Measurements from ENCODE around the gene RNASEH2B.

GRCh38 chr13:50970956-50971355 is 61.4 kb downstream of the RNASEH2B start:
- TF ChIP-seq, protein P1, sequence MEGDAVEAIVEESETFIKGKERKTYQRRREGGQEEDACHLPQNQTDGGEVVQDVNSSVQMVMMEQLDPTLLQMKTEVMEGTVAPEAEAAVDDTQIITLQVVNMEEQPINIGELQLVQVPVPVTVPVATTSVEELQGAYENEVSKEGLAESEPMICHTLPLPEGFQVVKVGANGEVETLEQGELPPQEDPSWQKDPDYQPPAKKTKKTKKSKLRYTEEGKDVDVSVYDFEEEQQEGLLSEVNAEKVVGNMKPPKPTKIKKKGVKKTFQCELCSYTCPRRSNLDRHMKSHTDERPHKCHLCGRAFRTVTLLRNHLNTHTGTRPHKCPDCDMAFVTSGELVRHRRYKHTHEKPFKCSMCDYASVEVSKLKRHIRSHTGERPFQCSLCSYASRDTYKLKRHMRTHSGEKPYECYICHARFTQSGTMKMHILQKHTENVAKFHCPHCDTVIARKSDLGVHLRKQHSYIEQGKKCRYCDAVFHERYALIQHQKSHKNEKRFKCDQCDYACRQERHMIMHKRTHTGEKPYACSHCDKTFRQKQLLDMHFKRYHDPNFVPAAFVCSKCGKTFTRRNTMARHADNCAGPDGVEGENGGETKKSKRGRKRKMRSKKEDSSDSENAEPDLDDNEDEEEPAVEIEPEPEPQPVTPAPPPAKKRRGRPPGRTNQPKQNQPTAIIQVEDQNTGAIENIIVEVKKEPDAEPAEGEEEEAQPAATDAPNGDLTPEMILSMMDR (IDR thresholded peaks at IDR 0.05; ENCODE audit: poor library complexity, severe bottlenecking): no peak
- TF ChIP-seq POLR2AphosphoS5 (IDR thresholded peaks at IDR 0.05): no peak
- no peak for TF ChIP-seq EP300 (conservative IDR thresholded peaks at IDR 0.05; ENCODE audit: poor library complexity, severe bottlenecking)
- no peak for TF ChIP-seq MXI1 (conservative IDR thresholded peaks at IDR 0.05; ENCODE audit: poor library complexity, severe bottlenecking)

Measured in neural cell (in vitro differentiated cells).